Activated effector memory CD4-positive, alpha-beta T cell treated with Interleukin-2 at 50 U/mL for 16 hours (primary cell): ENCODE data around the gene NUDT22.
A peak's percentile ranks its signal among the peaks of the same experiment; 100 is the strongest.

Experiments used
- DNase-seq: peaks from one replicate; pipeline ENCODE4 v3.0.0-alpha.2; 2020

NUDT22 gene

DNA sequence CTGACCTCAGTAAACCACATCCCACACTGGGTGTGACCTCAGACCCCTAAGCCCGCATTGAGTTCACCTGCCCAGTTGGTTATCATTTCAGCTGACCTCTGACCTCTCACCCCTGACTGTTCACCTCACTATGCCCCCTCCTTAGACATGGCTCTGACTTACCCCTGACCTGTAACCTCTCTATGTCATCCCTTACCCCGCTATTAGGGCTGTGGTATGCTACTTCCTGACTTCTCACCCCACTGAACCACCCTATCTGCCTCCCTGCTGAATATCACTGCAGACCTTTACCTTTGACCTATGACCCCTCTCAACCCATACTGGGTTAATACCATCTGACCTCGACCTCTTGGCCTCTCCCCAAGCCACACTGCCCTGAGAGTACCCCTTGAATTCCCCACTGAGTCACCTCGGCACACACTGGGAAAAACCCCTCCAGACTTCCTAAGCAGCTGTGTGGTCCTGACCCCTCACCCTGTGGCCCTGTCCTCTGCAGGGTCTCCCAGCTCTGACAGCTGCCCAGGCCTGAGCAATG is 33.5 kb downstream of the NUDT22 start:
- DNase-seq = no peak

DNA sequence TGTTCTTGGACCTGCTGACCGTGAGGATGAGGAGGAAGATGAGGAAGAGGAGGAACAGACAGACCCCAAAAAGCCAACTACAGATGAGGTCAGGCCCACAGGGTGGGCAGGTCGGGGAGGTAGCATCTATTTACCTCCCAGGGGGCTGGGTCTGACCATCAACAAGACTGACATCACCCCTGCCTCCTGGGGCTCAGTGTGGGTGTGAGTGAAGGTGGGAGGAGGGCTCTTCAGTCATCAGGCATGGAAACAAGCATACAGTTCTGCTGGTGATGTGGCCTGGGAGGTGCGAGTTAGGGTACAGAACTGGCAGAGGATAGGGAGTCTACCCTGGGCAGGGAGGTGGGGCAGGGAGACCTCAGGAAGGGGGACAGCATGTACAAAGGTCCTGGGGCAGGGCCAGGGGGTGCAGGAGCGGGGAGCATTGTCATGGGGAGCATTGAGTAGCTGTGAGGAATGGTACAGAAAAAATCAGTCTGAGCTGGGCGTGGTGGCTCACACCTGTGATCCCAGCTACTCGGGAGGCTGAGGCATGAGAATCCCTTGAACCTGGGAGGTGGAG is 34.2 kb downstream of the NUDT22 start:
- DNase-seq = no peak

DNA sequence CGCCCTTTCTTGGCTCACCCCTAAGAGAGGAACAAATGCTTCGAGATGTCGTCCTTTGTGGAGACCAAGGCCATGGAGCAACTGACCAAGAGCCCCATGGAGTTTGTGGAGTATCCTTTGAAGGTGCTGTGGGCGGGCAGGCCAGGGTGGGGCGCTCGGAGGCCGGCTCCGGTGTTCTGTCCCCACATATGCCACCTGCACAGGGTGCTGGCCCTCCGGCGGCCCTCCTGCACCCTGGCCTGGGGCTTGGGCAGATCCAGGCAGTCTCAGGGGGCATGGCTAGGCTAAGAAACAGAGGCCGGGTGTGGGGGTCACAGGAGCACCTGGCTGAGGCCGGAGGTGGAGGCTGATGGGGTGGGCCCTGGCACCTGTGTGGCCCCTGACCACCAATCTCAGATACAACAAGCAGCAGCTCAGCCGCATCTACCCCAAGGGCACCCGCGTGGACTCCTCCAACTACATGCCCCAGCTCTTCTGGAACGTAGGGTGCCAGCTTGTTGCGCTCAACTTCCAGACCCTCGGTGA is 35.5 kb downstream of the NUDT22 start:
- no peak for DNase-seq

DNA sequence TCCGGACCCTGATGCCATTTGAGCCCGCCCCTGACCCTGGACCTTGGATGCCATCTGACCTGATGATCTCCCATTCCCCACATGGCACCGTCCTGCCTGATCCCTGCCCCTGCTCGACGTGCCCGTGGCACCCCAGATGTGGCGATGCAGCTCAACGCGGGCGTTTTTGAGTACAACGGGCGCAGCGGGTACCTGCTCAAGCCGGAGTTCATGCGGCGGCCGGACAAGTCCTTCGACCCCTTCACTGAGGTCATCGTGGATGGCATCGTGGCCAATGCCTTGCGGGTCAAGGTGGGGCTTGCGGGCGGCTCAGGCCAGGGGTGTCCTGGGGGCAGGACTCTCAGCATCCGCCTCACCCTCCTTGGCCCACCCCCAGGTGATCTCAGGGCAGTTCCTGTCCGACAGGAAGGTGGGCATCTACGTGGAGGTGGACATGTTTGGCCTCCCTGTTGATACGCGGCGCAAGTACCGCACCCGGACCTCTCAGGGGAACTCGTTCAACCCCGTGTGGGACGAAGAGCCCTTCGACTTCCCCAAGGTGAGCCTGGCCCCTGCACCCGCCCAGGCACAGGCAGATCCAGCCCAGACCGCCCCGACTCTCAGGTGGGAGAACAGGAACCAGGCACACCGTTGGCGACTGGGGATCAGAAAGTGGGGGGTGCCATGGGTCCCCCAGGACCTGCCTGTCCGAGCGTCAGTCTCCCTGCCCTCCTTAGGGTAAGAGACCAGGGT is 36.4 kb downstream of the NUDT22 start:
- DNase-seq = no peak

DNA sequence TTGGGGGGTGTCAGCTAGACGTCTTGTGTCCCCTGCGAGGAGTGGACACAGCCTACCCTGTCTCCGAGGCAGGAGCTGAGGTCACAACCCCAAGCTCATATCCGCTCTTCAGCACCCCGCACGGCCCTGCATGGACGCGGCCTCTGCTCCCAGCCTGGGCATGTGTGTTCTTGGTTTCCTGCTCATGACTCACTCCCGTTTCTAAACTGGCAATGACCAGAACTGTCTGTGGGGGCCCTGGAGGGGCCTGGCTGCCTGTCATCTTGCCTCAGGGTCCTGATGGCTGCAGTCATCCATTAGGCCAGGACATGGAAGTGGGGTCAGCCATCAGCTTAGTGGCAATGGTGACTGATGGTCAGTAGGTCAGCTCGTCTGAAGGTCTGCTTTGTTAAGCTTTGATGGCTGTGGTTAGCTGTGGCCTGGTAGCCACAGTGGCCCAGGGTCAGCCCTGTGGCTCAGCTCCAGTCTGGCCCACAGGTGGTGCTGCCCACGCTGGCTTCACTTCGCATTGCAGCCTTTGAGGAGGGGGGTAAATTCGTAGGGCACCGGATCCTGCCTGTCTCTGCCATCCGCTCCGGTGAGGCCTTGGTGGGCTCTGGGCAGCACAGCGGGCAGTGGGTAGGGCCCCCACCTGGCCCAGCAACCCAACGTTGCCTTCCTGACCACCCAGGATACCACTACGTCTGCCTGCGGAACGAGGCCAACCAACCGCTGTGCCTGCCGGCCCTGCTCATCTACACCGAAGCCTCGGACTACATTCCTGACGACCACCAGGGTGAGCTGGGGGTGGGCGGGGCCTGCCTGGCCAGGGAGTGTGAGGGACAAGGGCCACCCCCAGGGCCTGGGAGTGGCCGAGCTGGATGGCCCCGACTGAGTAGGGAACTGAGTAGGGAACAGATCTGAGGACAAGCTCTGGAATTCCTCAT is 37.2 kb downstream of the NUDT22 start:
- no peak for DNase-seq

DNA sequence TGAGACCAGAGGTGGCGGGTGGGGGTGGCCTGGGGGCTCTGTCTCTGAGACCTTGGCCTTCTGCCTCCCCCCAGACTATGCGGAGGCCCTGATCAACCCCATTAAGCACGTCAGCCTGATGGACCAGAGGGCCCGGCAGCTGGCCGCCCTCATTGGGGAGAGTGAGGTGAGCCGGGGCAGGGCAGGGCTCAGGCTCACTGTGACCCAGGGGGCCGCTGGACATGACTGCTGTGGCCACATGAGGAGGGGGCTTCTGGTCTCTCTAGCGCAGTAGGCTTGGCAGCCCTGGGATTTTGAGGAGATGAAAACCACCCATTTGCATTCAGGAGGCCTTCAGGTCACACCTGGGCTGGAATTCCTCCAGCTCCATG is 37.9 kb downstream of the NUDT22 start:
- no peak for DNase-seq

DNA sequence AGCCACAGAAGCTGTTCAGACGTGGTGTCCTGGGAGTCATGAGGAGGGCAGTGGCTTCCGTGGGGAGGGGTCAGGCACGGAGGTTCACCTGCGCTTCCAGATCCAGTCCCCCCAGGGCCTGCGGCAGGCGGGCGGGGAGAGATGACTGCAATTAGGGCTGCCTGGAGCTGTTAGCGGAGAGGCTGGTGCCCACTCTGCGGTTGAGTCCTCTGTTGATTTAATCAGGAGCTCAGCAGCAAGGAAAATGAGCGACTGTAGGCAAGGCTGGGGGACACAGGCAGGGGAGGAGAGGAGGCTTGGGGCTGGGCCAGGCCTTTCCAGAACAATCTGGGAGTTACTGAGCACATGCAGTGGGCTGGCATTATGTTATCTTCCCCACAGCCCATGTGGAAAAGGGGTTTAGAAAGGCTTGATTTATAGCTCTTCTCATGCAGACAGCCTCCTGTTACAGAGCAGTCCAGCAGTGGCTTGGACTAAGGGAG is 38.3 kb downstream of the NUDT22 start:
- no peak for DNase-seq

DNA sequence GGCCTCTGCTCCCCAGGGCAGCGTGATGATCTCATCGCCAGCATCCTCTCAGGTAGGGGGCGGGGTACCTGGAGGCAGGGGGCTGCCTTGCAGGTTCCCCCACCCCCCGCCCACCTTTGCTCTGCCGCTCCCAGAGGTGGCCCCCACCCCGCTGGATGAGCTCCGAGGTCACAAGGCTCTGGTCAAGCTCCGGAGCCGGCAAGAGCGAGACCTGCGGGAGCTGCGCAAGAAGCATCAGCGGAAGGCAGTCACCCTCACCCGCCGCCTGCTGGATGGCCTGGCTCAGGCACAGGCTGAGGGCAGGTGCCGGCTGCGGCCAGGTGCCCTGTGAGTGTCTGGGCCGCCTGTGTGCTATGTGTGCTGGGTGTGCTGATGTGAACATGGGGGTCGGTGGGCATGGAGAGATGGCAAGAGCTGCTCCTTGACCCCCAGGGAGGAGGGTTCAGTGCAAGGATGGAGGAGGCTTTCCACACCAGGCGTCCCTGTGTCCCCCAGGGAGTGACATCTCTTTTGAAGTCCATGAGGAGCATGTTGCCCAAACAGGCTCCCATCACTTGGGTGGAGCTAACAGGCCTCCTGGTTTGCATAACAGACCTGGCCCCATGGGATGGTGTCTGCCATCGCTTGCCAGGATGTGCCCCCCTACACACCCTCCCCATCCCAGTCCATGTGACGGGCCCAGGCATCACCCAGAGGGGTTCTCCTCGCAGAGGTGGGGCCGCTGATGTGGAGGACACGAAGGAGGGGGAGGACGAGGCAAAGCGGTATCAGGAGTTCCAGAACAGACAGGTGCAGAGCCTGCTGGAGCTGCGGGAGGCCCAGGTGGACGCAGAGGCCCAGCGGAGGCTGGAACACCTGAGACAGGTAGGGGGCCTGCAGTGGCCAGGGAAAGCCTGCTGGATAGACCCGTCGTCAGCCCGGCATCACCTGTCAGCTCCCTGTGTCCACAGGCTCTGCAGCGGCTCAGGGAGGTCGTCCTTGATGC is 39.4 kb downstream of the NUDT22 start:
- no peak for DNase-seq

DNA sequence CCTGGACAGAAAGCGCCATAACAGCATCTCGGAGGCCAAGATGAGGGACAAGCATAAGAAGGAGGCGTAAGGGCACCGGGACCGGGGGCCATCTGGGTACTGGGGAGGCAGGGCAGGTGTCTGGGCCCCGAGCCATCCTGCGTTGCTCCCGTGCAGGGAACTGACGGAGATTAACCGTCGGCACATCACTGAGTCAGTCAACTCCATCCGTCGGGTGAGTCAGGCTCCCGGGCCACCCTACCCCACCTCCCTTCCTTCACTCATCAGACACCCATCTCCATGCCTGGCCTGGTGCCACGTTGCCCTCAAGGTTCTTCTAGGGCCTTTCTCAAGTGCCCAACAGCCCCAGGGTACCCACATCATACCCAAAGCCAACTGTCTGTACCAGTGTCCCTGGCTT is 40.3 kb downstream of the NUDT22 start:
- DNase-seq = no peak

DNA sequence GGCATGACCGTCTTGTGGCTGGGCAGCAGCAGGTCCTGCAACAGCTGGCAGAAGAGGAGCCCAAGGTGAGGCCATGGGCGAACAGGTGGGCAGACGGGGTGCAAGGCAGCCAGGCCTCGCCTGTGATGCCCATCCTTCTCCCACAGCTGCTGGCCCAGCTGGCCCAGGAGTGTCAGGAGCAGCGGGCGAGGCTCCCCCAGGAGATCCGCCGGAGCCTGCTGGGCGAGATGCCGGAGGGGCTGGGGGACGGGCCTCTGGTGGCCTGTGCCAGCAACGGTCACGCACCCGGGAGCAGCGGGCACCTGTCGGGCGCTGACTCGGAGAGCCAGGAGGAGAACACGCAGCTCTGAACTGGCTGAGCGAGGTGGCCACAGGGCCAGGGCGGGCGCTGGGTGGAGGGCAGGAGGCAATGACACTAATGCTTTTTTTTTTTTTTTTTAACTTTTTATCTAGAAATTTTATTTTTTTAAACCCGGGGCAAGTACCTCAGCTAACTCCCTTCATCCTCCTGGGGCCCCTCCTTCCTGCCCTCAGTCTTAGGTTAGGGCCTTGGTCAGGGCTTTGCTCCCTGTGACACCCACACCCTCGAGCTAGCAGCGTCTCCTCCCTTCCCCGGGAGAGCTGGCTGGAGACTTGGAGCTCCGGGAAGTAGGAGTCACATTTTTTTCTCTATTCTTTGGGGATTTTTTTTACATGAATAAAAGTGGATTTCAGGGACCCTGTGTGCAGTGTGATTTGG is 41.3 kb downstream of the NUDT22 start:
- no peak for DNase-seq

DNA sequence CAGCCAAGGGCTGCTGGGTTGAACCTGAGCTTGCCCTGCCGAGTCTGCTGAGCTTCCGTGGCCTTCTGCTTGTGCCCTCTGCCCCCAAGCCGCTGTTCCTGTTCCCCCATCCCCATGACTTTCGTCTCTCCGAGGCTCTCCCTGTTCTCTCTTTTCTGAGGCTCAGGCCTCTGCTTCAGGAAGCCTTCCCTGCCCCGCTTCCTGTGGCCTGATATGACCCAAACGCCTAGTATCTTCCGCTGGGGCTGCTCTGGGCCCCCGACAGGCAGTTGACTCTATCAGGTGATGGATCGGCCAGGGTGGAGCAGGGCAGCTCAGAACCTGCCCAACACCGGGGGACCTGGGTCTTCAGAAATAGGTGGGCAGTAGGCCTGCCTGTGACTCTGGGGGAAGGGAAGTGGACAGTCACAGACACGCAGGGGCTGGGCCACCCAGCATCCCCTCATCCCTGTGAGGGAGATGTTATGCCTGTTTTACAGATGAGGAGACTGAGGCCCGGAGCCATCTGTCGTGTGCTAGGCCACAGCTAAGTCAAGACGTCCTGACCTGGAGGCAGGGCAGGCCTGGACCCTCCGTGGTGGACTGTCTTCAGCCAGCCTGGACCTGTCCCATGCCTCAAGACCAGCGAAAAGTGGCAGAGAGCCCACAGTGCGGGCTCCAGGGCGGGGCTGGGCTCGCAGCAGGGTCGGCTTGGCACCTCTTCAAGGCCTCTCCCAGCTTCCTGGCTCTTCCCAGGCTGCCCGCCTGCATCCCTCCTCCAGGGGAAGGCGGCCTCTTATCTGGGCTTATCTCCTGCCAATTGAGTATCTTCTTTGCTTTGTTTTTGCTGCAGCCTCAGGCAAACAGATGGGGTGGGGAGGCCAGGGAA is 42.2 kb downstream of the NUDT22 start:
- no peak for DNase-seq

DNA sequence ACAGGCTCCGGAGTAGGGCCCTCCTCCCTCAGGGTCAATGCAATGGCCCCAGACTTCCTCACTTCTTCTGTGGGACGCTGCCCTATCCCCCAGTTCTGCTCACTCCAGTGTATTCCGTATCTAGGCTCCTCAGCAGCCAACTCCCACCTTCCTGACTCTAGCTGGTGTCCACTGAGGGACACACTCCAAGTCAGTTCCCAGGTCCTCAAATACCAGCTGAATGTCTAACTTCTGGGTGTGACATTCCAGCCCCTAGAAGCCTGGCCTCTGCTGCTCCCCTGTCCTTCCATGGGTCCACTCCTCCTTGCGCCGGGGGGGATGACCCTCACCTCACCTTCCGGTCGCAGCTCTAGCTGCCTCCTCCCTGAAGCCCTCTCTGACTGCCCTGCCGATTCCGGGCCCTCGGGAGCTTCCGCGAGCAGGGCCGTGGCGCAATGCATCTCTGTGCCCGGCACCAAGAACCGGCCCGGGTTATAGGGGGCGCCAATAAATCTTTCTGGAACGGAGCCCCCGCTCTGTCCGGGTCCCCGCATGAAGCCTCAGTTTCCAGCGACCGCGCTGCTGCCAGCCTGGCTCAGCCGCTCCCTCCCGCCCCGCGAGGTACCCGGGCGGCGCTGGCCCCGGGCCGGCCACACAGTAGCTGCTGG is 42.9 kb downstream of the NUDT22 start:
- DNase-seq = peak; percentile 34

DNA sequence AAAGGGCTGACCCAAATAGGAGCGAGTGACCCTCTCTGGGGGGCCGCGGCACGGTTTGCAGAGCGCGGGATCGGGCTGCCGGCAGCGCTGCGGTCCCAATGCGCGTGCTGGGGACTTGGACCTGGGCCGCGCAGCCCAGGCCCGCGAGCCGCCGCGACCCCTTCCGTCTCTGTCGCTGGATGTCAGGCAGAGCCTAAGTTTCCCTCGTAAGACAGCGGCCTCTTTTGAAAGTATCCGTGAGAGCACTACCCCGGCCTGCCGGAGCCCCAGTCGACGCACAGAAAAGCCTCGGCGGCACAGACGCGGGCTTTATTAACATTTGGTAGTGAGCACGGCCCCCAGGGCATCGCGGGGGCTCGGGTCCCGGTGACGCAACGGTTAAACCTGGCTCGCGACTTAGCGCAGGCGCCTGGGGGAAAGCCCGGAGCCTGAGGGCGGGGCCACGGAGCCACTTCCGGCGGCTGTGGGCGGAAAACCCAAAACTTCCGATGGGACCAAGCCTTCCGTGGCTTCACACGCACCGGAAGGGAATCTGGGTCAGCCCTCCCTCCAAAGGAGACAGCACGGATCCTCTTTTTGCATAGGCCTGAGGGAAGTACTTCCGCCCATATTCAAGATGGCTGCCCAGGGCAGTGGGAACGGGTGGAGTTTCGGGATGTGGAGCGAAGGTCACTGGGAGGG is 43.6 kb downstream of the NUDT22 start:
- peak; percentile 98 for DNase-seq

DNA sequence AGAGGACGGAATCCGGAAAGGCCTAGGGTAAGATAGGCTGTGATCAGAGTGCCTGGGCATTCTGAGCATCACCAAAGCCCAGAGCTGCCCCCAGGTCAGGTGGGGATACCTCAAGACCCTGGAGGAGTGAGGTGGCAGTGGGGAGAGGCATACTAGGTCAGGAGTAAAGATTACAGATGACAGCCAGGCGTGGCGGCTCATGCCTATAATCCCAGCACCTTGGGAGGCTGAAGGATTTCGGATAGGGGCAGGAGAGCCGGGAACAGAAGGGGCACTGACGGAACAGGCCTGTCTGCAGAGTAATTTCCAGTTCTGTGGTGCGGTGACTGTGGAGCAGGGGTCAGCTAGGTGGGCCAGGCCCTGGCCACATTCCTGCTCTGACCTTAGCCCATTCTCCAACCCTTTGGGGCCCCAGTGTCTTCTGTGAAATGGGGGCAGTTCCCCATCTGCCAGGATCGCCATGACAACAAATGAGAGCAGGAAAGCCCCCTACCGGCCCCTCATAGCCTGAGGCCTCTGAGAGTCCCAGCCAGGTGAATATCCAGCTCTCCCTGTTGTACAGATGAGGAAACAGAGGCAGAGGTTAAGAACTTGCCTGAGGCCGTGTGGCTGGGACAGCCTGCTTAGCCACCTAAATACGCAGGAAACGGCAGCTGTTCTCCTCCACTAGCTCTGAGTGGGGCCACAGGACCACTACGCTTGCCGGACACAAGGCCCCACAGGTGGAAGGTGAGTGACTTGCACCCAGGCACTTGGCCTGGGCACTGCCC is 49.1 kb downstream of the NUDT22 start:
- no peak for DNase-seq

DNA sequence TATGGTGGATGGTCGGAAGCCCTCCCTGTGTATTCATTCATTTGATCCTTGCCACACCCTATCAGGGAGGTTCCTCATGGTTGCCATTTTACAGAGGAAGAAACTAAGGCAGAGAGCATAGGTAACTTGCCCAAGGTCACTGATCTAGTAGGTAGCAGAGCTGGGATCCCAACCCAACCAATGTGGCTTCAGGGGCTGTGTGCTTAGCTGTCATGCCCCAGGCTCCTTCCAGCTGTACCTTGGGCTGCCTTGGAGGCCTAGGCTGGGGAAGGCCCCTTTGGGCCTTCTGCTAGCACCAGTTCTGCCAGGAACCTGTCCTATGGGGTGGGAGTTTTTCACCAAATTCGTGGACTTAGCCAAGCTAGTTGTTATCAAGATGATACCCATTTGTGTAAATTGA is 49.8 kb downstream of the NUDT22 start:
- no peak for DNase-seq

DNA sequence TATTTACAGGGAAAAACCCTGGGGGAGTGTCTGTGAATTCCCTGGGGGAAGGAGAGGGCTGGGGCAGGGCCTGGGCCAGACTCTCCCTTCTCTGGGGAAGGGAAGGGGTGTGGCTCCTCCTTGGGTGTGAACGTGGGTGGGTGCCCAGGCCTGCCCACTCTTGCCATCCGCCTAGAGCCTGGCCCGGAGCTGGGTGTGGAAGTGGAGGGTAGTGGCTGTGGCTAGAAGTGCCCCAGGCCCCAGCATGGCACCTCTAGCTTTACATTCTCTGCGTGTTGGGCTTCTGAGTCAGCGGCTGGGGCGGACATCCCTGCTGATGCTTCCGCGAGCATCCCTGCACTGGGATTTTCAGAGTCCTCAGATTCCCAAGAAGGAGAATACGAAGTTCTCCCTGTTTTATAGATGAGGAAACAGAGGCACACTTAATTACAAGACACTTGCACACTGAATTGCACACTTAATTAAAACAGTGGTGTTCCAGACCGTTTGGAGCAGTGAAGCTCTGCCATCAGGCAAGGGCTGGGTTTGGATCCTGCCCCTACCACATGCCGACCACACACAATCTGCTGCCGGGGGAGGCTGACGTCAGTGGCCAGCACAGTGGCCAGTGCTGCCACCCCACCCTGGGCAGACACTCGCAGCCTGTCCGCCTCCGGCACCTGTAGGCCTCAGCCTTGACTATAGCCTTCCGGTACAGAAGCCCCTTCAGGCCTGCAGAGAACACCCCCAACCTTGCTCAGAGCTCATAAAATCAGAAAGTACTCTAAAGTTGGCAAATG is 50.8 kb downstream of the NUDT22 start:
- DNase-seq = no peak

DNA sequence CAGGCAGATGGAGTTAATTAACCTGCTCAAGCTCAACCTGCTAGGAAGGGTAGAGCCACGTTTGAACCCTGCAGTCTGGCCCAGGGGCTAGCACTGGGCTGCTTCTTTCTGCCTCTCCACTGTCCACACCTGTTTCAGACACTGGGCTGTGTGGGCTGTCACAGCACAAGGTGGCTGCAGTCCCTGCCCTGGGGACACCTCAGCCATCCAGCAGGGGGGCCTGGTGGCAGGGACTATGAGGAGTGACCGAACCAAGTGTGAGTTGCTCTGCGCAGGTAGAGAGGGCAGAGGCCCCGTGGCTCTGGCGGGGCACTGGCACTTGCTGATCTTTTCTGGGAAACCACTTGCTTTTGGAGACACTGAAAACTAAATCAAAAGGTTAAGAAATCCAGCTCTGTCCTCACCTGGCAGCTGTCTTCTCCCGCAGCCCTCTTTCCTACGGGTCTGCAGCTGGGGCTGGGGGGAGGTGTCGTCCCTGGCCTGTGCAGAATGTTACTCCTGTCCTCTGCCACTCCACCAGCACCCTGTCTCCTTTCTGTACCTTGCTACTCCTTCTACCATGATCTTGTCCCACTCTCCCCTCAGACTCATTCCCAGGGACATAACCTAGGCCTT is 52.6 kb downstream of the NUDT22 start:
- DNase-seq = no peak
